CD4-positive, CD25-positive, alpha-beta regulatory T cell (primary cell): ENCODE data around the gene PINK1. TPM values are rescaled to one million over a fixed set of nuclear protein-coding genes. Genes with fewer than 3 reads are reported as not detected.
A peak's percentile ranks its signal among the peaks of the same experiment; 100 is the strongest.

Experiments used
- ATAC-seq, 2 donors: fragments of 150-1000 bp; cut with Tn5 transposase; one replicate each; pipeline ENCODE4 v1.10.0; 2021; ENCODE audit warnings: low read depth in 2 of 2, moderate number of reproducible peaks in 2 of 2, moderate library complexity in 1 of 2
- DNase-seq, 3 donors: peaks; one replicate each; pipeline versions ENCODE4 v3.0.0 to v3.0.0-alpha.2; 2012 to 2022; ENCODE audit warnings: mixed read lengths in 1 of 3
- H3K27ac ChIP-seq: one replicate; pipeline ENCODE4 v1.7.0; 2013; ENCODE audit warnings: mild to moderate bottlenecking, low read length; ENCODE audit not compliant: insufficient read depth, poor library complexity, severe bottlenecking
- H3K27me3 ChIP-seq: one replicate; pipeline ENCODE4 v1.7.0; 2013; ENCODE audit warnings: low read length; ENCODE audit not compliant: control insufficient read depth, insufficient read depth
- H3K36me3 ChIP-seq: one replicate; pipeline ENCODE4 v1.7.0; 2013; ENCODE audit warnings: mild to moderate bottlenecking, low read length, moderate library complexity; ENCODE audit not compliant: control insufficient read depth, insufficient read depth
- H3K4me1 ChIP-seq: 2 replicates; pipeline ENCODE4 v1.7.0; 2013; ENCODE audit warnings: mild to moderate bottlenecking, low read length; ENCODE audit not compliant: insufficient read depth, control insufficient read depth, poor library complexity, severe bottlenecking
- H3K4me3 ChIP-seq: one replicate; pipeline ENCODE4 v1.7.0; 2013; ENCODE audit warnings: low read depth, mild to moderate bottlenecking, low read length, moderate library complexity
- H3K9me3 ChIP-seq, 2 experiments: 1 replicate in 1 of 2; 2 replicates in 1 of 2; pipeline ENCODE4 v1.7.0; 2013; ENCODE audit warnings: low read length in 2 of 2, mild to moderate bottlenecking in 1 of 2, moderate library complexity in 1 of 2; ENCODE audit not compliant: control insufficient read depth in 2 of 2
- H3K27ac Mint-ChIP-seq, 3 donors: one replicate each; pipeline ENCODE4 v1.8.0; 2020 to 2022; ENCODE audit warnings: mild to moderate bottlenecking in 3 of 3, mixed read lengths in 3 of 3, moderate library complexity in 2 of 3
- H3K27me3 Mint-ChIP-seq: one replicate; pipeline ENCODE4 v1.8.0; 2022; ENCODE audit warnings: mild to moderate bottlenecking, mixed read lengths
- H3K36me3 Mint-ChIP-seq: one replicate; pipeline ENCODE4 v1.8.0; 2020; ENCODE audit warnings: mixed read lengths
- H3K4me1 Mint-ChIP-seq, 4 donors: one replicate each; pipeline ENCODE4 v1.8.0; 2020 to 2022; ENCODE audit warnings: mixed read lengths in 4 of 4, mild to moderate bottlenecking in 1 of 4
- H3K4me3 Mint-ChIP-seq, 4 donors: one replicate each; pipeline ENCODE4 v1.8.0; 2020 to 2022; ENCODE audit warnings: mild to moderate bottlenecking in 4 of 4, mixed read lengths in 4 of 4, moderate library complexity in 3 of 4
- H3K9me3 Mint-ChIP-seq, 7 donors: one replicate each; pipeline ENCODE4 v1.8.0; 2020 to 2022; ENCODE audit warnings: mixed read lengths in 7 of 7, mild to moderate bottlenecking in 3 of 7, moderate library complexity in 2 of 7
- polyA plus RNA-seq, 4 donors: library from polyadenylated mRNA; unstranded; fragments of 300-500 nt; fragmentation: Illumina TruSeq; gene quantifications; one replicate each; pipeline ENCODE4 v1.2.3, GENCODE V29; 2021
- total RNA-seq: library from RNA; stranded (reverse); gene quantifications from one replicate; pipeline ENCODE4 v1.2.3, GENCODE V29; 2022

PINK1 gene
- total and polyA plus RNA-seq, 5 donors from 2014 or later = 15.4 to 23.0 (median 19.2) TPM

GRCh38 chr1:20634594-20635084 lies 1.4 kb downstream of the PINK1 start:
- Histone ChIP-seq H3K27ac (peak overlapping the region; percentile 74), H3K27me3 (peaks cover 1% of the 10 kb centered on the region), H3K4me3 (peak overlapping the region; percentile 98), H3K9me3 (no peaks in the 10 kb centered on the region), H3K36me3 (peaks cover 12% of the 10 kb centered on the region), H3K4me1 (peaks cover 12% of the 10 kb centered on the region)
- DNase-seq = peak; percentile 9 to 53 (median 13)
- Mint-ChIP-seq H3K36me3 (peaks cover 12% of the 10 kb centered on the region), H3K27ac (peak overlapping the region; percentile 90 to 97 (median 93)), H3K27me3 (peaks cover 11% of the 10 kb centered on the region), H3K4me1 (peaks cover 5 to 19% (median 14%) of the 10 kb centered on the region in 4 donors), H3K4me3 (peak overlapping the region; percentile 94 to 98 (median 96)), H3K9me3 (no peaks in the 10 kb centered on the region)
- ATAC-seq = peak in 1 of 2 donors; percentile 6

GRCh38 chr1:20636785-20637347 lies 3.6 kb downstream of the PINK1 start:
- Histone ChIP-seq H3K4me1 (peaks cover 12% of the 10 kb centered on the region), H3K9me3 (no peaks in the 10 kb centered on the region), H3K36me3 (peaks cover 12% of the 10 kb centered on the region), H3K27me3 (no peaks in the 10 kb centered on the region), H3K27ac (no peak overlapping the region), H3K4me3 (no peak overlapping the region)
- no peak for ATAC-seq
- Mint-ChIP-seq H3K27me3 (no peaks in the 10 kb centered on the region), H3K4me1 (peaks cover 10 to 24% (median 19%) of the 10 kb centered on the region in 4 donors), H3K36me3 (peaks cover 22% of the 10 kb centered on the region), H3K4me3 (peak overlapping the region in 2 of 4 donors; percentile 6 to 34), H3K9me3 (no peaks in the 10 kb centered on the region), H3K27ac (no peak overlapping the region)
- DNase-seq = no peak

- DNase-seq (peak; percentile 39 to 72 (median 60)), ATAC-seq (peak; percentile 54 to 76)
- peaks cover 5 to 16% (median 10%) of the 10 kb centered on the region in 4 donors for H3K4me1 Mint-ChIP-seq
- peaks cover 35% of the 10 kb centered on the region for H3K36me3 Mint-ChIP-seq
- no peaks in the 10 kb centered on the region for H3K27me3 Mint-ChIP-seq
- H3K9me3 Mint-ChIP-seq = no peaks in the 10 kb centered on the region
- Histone ChIP-seq H3K27me3 (no peaks in the 10 kb centered on the region), H3K4me1 (no peaks in the 10 kb centered on the region), H3K27ac (no peak overlapping the region), H3K4me3 (no peak overlapping the region), H3K36me3 (peaks cover 22% of the 10 kb centered on the region), H3K9me3 (no peaks in the 10 kb centered on the region)
- no peak overlapping the region for H3K4me3 Mint-ChIP-seq
- no peak overlapping the region for H3K27ac Mint-ChIP-seq
Measured at GRCh38 chr1:20640183-20640597, 6.9 kb downstream of the PINK1 start.

GRCh38 chr1:20641975-20642374 lies 8.7 kb downstream of the PINK1 start:
- Mint-ChIP-seq H3K4me1 (peaks cover 3 to 12% (median 6%) of the 10 kb centered on the region in 4 donors), H3K36me3 (peaks cover 35% of the 10 kb centered on the region), H3K27me3 (no peaks in the 10 kb centered on the region), H3K27ac (no peak overlapping the region), H3K9me3 (no peaks in the 10 kb centered on the region), H3K4me3 (no peak overlapping the region)
- no peaks in the 10 kb centered on the region for H3K27me3 ChIP-seq
- H3K4me3 ChIP-seq = no peak overlapping the region
- no peaks in the 10 kb centered on the region for H3K4me1 ChIP-seq
- no peaks in the 10 kb centered on the region for H3K9me3 ChIP-seq
- no peak overlapping the region for H3K27ac ChIP-seq
- DNase-seq = no peak
- ATAC-seq = no peak
- H3K36me3 ChIP-seq = peaks cover 26% of the 10 kb centered on the region

GRCh38 chr1:20643080-20643479 lies 9.8 kb downstream of the PINK1 start:
- H3K27ac ChIP-seq = no peak overlapping the region
- H3K4me1 ChIP-seq = no peaks in the 10 kb centered on the region
- Mint-ChIP-seq H3K9me3 (no peaks in the 10 kb centered on the region), H3K27me3 (no peaks in the 10 kb centered on the region), H3K27ac (peak overlapping the region in 1 of 3 donors; percentile 38), H3K36me3 (peaks cover 32% of the 10 kb centered on the region), H3K4me3 (no peak overlapping the region), H3K4me1 (peaks cover 3 to 12% (median 5%) of the 10 kb centered on the region in 4 donors)
- H3K4me3 ChIP-seq = no peak overlapping the region
- no peaks in the 10 kb centered on the region for H3K27me3 ChIP-seq
- ATAC-seq (no peak), DNase-seq (no peak)
- H3K9me3 ChIP-seq = no peaks in the 10 kb centered on the region
- H3K36me3 ChIP-seq = peaks cover 24% of the 10 kb centered on the region

GRCh38 chr1:20644416-20644815 lies 11.2 kb downstream of the PINK1 start:
- H3K36me3 ChIP-seq = peaks cover 30% of the 10 kb centered on the region
- Mint-ChIP-seq H3K36me3 (peaks cover 27% of the 10 kb centered on the region), H3K27ac (no peak overlapping the region), H3K9me3 (no peaks in the 10 kb centered on the region), H3K4me3 (no peak overlapping the region), H3K27me3 (no peaks in the 10 kb centered on the region), H3K4me1 (peaks cover 3 to 8% (median 5%) of the 10 kb centered on the region in 4 donors)
- H3K27me3 ChIP-seq = no peaks in the 10 kb centered on the region
- ATAC-seq = no peak
- DNase-seq = no peak
- H3K4me3 ChIP-seq = no peak overlapping the region
- H3K9me3 ChIP-seq = no peaks in the 10 kb centered on the region
- no peak overlapping the region for H3K27ac ChIP-seq
- H3K4me1 ChIP-seq = no peaks in the 10 kb centered on the region

- ATAC-seq = no peak
- H3K27ac Mint-ChIP-seq = no peak overlapping the region
- H3K4me1 ChIP-seq = no peaks in the 10 kb centered on the region
- no peaks in the 10 kb centered on the region for H3K9me3 ChIP-seq
- no peak overlapping the region for H3K27ac ChIP-seq
- H3K36me3 Mint-ChIP-seq = peaks cover 27% of the 10 kb centered on the region
- H3K4me3 Mint-ChIP-seq = no peak overlapping the region
- no peaks in the 10 kb centered on the region for H3K27me3 Mint-ChIP-seq
- DNase-seq = no peak
- no peaks in the 10 kb centered on the region for H3K27me3 ChIP-seq
- no peak overlapping the region for H3K4me3 ChIP-seq
- peaks cover 36% of the 10 kb centered on the region for H3K36me3 ChIP-seq
- peaks cover under 1 to 2% (median under 1%) of the 10 kb centered on the region in 4 donors for H3K4me1 Mint-ChIP-seq
- H3K9me3 Mint-ChIP-seq = no peaks in the 10 kb centered on the region
Measured at GRCh38 chr1:20645414-20645813, 12.2 kb downstream of the PINK1 start.

- Histone ChIP-seq H3K27ac (no peak overlapping the region), H3K4me3 (no peak overlapping the region), H3K9me3 (no peaks in the 10 kb centered on the region), H3K27me3 (no peaks in the 10 kb centered on the region), H3K36me3 (peaks cover 60% of the 10 kb centered on the region), H3K4me1 (no peaks in the 10 kb centered on the region)
- H3K9me3 Mint-ChIP-seq = no peaks in the 10 kb centered on the region
- DNase-seq = no peak
- no peak for ATAC-seq
- H3K27ac Mint-ChIP-seq = peak overlapping the region in 1 of 3 donors; percentile 9
- H3K27me3 Mint-ChIP-seq = no peaks in the 10 kb centered on the region
- no peak overlapping the region for H3K4me3 Mint-ChIP-seq
- H3K36me3 Mint-ChIP-seq = peaks cover 33% of the 10 kb centered on the region
- H3K4me1 Mint-ChIP-seq = peaks cover 0 to 2% (median 0%) of the 10 kb centered on the region in 4 donors
Measured at GRCh38 chr1:20648438-20648837, 15.2 kb downstream of the PINK1 start.
